SK-N-MC (cell line): ENCODE results near the gene CFAP107.

Experiments used
- EZH2 ChIP-seq: fragments of 200-600 bp; sonication (generic); IDR thresholded peaks from one replicate; pipeline ENCODE4 v1.6.1; 2017; ENCODE audit warnings: antibody characterized with exemption
- FOXP2 ChIP-seq: optimal IDR thresholded peaks from 2 replicates; pipeline ENCODE3; 2011; ENCODE audit warnings: mild to moderate bottlenecking, moderate library complexity; ENCODE audit not compliant: insufficient read depth; ENCODE audit errors: extremely low read length, control extremely low read depth
- POLR2AphosphoS5 ChIP-seq: IDR thresholded peaks from 2 replicates; pipeline ENCODE4 v1.6.1; 2012; ENCODE audit warnings: mild to moderate bottlenecking, low read depth, low read length, borderline replicate concordance

GRCh38 chr1:12730156-12730555 lies 15.8 kb upstream of the CFAP107 start:
- TF ChIP-seq EZH2 (no peak), FOXP2 (no peak), POLR2AphosphoS5 (no peak)
